Stimulated activated CD4-positive, alpha-beta T cell treated with anti-CD3 and anti-CD28 coated beads, Interleukin-1b, Interleukin-23, amount 100 ng/mL, for 48 hours (primary cell): ENCODE measurements around the gene PCDHGB1.
"Not testable (repeated sequence)": the region's sequence is repeated elsewhere in the genome, so short reads cannot be mapped to it uniquely, and the experiment has no call there.

Experiments
- DNase-seq: peaks from one replicate; pipeline ENCODE4 v3.0.0-alpha.2; 2020

PCDHGB1 gene

GRCh38 chr5:141351591-141351990, 1.7 kb downstream of the PCDHGB1 start:
- no peak for DNase-seq

DNA sequence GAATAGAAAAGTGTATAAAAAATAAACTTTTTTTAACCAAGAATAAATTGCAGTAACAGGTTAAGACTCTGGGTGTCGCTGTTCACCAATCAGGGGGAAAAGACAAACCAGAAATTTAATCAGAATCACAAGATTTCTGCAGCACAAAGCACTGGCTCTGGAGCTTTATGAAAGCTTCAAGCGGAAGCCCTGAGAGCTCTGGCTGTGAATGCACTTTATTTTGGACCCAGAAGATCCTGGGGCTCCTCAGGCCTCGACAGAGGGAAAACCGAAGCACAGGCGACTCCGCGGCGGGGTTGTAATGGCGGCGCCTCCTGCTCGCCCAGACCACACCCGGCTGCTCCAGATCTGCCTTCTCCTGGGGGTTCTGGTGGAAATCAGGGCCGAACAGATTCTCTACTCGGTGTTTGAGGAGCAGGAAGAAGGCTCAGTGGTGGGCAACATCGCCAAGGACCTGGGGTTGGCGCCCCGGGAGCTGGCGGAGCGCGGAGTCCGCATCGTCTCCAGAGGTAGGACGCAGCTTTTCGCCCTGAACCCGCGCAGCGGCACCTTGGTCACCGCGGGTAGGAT, 5.1 kb downstream of the PCDHGB1 start, which contains the start of gene PCDHGA4:
PCDHGA4 (plus strand) TSS at position 122 of the 570 bp plus-strand sequence; CDS start at position 209, 87 bp downstream.
- no peak for DNase-seq

DNA sequence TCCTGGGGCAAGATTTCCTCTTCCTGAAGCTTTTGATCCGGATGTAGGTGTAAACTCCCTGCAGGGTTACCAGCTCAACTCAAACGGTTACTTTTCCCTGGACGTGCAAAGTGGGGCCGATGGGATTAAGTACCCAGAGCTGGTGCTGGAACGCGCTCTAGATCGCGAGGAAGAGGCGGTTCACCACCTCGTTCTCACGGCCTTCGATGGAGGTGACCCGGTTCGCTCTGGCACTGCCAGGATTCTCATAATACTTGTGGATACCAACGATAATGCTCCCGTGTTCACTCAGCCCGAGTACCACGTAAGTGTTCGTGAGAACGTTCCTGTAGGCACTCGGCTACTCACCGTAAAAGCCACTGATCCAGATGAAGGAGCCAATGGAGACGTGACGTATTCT, 5.7 kb downstream of the PCDHGB1 start:
- no peak for DNase-seq

- no peak for DNase-seq
Measured at GRCh38 chr5:141356133-141356532, 6.2 kb downstream of the PCDHGB1 start.

DNA sequence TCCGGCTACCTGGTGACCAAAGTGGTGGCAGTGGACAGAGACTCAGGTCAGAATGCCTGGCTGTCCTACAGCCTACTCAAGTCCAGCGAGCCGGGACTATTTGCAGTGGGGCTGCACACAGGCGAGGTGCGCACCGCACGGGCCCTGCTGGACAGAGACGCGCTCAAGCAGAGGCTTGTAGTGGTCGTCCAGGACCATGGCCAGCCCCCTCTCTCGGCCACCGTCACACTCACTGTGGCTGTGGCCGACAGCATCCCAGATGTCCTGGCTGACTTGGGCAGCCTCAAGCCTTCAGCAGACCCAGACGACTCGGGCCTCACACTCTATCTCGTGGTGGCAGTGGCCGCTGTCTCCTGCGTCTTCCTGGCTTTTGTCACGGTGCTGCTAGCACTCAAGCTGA, 7.1 kb downstream of the PCDHGB1 start:
- DNase-seq = no peak

- DNase-seq = no peak
Measured at GRCh38 chr5:141359790-141360426, 10.0 kb downstream of the PCDHGB1 start, which contains the start of gene PCDHGB2. TSS of gene PCDHGB2 (plus strand) at chr5:141359994. CDS start at chr5:141360136, 142 bp downstream.

GRCh38 chr5:141360685-141361084, 10.8 kb downstream of the PCDHGB1 start:
- DNase-seq = no peak

DNA sequence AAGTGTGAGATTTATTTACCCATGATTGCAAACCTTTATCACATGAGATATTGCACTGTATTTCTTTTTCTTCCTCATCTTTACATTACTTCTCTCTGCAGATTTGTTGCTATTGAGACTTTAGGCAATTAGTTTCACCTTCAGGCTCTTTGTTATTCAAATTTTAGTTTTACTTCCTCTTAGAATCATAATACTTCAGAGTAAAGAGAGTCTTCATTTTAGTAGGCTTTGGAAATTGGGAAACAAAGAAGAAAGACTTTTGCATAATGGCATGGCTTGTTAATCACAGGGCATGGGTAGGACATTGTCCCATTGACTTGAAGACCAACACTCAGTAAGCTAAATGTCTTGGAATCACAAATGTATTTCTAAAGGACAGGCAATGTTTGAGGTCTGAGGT, 12.8 kb downstream of the PCDHGB1 start:
- no peak for DNase-seq

GRCh38 chr5:141363952-141364660, 14.2 kb downstream of the PCDHGB1 start, which contains the start of gene PCDHGA5:
TSS of gene PCDHGA5 (plus strand) at chr5:141364162. CDS start at chr5:141364331, 169 bp downstream.
- no peak for DNase-seq

DNA sequence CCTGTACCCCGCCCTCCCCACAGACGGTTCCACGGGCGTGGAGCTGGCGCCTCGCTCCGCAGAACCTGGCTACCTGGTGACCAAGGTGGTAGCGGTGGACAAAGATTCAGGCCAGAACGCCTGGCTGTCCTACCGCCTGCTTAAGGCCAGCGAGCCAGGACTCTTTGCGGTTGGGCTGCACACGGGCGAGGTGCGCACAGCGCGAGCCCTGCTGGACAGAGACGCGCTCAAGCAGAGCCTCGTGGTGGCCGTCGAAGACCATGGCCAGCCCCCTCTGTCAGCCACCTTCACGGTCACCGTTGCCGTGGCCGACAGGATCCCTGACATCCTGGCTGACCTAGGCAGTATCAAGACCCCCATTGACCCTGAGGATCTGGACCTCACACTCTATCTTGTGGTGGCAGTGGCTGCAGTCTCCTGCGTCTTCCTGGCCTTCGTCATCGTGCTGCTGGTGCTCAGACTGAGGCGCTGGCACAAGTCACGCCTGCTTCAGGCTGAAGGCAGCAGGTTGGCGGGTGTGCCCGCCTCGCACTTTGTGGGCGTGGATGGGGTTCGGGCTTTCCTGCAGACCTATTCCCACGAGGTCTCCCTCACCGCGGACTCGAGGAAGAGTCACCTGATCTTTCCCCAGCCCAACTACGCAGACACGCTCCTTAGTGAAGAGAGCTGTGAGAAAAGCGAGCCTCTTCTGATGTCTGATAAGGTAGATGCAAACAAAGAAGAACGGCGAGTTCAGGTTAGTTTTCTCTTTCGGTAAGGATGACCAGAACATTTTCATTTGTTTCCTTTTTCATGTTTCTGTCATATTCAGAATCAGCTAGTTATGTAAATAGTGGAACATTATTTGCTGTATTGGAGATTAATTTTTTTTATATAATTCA, 16.4 kb downstream of the PCDHGB1 start:
- DNase-seq = no peak

GRCh38 chr5:141369994-141370848, 20.3 kb downstream of the PCDHGB1 start, which contains the start of gene PCDHGB3:
TSS of gene PCDHGB3 (plus strand) at chr5:141370242. CDS start at chr5:141370395, 153 bp downstream.
- DNase-seq = peak; percentile 25

DNA sequence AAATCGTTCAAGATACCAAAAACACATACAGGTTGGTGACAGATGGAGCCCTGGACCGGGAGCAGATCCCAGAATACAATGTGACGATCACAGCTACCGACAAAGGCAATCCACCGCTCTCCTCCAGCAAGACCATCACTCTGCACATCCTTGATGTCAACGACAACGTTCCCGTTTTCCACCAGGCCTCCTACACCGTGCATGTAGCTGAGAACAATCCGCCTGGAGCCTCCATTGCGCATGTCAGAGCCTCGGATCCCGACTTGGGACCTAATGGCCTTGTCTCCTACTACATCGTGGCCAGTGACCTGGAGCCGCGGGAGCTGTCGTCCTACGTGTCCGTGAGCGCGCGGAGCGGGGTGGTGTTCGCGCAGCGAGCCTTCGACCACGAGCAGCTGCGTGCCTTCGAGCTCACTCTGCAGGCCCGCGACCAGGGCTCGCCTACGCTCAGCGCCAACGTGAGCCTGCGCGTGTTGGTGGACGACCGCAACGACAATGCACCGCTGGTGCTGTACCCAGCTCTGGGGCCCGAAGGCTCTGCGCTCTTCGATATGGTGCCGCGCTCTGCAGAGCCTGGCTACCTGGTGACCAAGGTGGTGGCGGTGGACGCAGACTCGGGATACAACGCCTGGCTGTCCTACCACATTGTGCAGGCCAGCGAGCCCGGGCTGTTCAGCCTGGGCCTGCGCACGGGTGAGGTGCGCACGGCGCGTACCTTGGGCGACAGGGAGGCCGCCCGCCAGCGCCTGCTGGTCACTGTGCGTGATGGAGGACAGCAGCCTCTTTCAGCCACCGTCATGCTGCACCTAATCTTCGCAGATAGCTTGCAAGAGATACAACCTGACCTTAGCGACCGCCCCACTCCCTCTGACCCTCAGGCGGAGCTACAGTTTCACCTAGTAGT, 21.9 kb downstream of the PCDHGB1 start:
- DNase-seq = no peak

DNA sequence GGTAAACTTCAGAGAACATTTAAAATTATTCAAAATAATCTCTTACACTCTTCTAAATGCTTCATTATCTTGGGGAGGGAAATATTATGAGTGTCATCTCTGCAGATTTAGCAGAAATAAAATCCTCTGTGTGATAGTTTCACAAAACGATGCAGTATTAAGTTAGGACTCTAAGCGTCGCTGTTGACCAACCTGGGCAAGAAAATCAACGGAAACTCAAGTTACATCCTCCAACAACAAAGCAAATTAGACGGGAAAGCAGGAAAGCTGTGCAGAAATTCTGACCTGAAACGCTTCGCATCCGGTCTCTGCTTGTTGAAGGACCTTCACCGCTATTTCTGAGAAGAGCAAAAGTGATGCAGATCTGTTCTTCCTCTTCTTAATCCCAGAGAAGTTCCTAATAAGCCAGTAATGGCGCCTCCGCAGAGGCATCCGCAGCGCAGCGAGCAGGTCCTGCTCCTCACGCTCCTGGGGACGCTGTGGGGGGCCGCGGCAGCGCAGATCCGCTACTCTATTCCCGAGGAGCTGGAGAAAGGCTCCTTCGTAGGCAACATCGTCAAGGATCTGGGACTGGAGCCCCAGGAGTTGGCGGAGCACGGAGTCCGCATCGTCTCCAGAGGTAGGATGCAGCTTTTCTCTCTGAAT, 23.9 kb downstream of the PCDHGB1 start, which contains the start of gene PCDHGA6:
PCDHGA6 (plus strand) TSS at position 219 of the 645 bp plus-strand sequence; CDS start at position 412, 193 bp downstream.
- DNase-seq = no peak

GRCh38 chr5:141374627-141375026, 24.7 kb downstream of the PCDHGB1 start:
- no peak for DNase-seq

DNA sequence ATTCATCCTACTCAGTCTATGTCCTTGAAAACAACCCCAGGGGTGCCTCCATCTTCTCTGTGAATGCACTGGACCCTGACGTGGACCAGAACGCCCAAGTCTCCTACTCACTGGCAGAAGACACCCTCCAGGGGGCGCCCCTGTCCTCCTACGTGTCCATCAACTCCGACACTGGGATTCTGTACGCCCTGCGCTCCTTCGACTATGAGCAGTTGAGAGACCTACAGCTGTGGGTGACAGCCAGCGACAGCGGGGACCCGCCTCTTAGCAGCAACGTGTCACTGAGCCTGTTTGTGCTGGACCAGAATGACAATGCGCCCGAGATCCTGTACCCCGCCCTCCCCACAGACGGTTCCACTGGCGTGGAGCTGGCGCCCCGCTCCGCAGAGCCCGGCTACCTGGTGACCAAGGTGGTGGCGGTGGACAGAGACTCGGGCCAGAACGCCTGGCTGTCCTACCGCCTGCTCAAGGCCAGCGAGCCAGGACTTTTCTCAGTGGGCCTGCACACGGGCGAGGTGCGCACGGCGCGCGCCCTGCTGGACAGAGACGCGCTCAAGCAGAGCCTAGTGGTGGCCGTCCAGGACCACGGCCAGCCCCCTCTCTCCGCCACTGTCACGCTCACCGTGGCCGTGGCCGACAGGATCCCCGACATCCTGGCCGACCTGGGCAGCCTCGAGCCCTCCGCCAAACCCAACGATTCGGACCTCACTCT, 25.7 kb downstream of the PCDHGB1 start:
- DNase-seq = not testable (repeated sequence)

GRCh38 chr5:141382469-141383294, 32.8 kb downstream of the PCDHGB1 start, which contains the start of gene PCDHGA7:
TSS of gene PCDHGA7 (plus strand) at chr5:141382742. CDS start at chr5:141382900, 158 bp downstream.
- no peak for DNase-seq

DNA sequence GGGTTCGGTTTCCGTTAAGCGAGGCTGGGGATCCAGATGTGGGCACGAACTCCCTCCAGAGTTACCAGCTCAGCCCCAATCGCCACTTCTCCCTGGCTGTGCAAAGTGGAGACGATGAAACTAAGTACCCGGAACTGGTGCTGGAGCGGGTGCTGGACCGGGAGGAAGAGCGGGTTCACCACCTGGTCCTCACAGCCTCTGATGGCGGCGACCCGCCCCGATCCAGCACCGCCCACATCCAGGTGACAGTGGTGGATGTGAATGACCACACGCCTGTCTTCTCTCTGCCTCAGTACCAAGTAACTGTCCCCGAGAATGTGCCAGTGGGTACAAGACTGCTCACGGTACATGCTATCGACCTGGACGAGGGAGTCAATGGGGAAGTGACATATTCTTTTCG, 33.4 kb downstream of the PCDHGB1 start:
- DNase-seq = no peak
